ENCODE measurements around the gene SRGAP1.

GRCh38 chr12:64025174-64025958 lies 180.9 kb downstream of the SRGAP1 start:
- no peak for TF ChIP-seq CTCF (optimal IDR thresholded peaks at IDR 0.05 in 1 of 3, IDR thresholded peaks at IDR 0.05 in 1 of 3, conservative IDR thresholded peaks at IDR 0.05 in 1 of 3; ENCODE audit: extremely low read depth in 1 of 3, insufficient read depth in 2 of 3, low read length in 3 of 3)
- no peak for TF ChIP-seq EZH2 (IDR thresholded peaks at IDR 0.05; ENCODE audit: low read length)
